Adipose tissue (tissue), 3 donors: ENCODE data around the gene BHLHE41. TPM values are rescaled to one million over a fixed set of nuclear protein-coding genes. Genes with fewer than 3 reads are reported as not detected.

Source experiments
- H3K27ac ChIP-seq: one replicate; pipeline ENCODE4 v1.5.1; 2013; ENCODE audit warnings: low read depth, low read length
- WGBS, 3 donors: extraction: QIAGEN DNeasy Blood & Tissue Kit; methylation state at CpG; one replicate each; pipeline ENCODE4 v1.1.7; 2013; 5-methylcytosine and 5-hydroxymethylcytosine counted together
- polyA plus RNA-seq, 3 donors: library from polyadenylated mRNA; stranded (reverse); fragments of 200-250 nt; gene quantifications; one replicate each; pipeline ENCODE4 v1.2.3, GENCODE V29; 2013
- donor health status: healthy with polysubstance abuse.
- donor health status: Bipolar disorder and iron deficiency.
- donor health status: healthy.

Gene BHLHE41
- polyA plus RNA-seq: 10 to 100 TPM in 1 of 3 donors, 1 to 10 TPM in 2; 3.6 to 23.2 (median 4.8) TPM

DNA sequence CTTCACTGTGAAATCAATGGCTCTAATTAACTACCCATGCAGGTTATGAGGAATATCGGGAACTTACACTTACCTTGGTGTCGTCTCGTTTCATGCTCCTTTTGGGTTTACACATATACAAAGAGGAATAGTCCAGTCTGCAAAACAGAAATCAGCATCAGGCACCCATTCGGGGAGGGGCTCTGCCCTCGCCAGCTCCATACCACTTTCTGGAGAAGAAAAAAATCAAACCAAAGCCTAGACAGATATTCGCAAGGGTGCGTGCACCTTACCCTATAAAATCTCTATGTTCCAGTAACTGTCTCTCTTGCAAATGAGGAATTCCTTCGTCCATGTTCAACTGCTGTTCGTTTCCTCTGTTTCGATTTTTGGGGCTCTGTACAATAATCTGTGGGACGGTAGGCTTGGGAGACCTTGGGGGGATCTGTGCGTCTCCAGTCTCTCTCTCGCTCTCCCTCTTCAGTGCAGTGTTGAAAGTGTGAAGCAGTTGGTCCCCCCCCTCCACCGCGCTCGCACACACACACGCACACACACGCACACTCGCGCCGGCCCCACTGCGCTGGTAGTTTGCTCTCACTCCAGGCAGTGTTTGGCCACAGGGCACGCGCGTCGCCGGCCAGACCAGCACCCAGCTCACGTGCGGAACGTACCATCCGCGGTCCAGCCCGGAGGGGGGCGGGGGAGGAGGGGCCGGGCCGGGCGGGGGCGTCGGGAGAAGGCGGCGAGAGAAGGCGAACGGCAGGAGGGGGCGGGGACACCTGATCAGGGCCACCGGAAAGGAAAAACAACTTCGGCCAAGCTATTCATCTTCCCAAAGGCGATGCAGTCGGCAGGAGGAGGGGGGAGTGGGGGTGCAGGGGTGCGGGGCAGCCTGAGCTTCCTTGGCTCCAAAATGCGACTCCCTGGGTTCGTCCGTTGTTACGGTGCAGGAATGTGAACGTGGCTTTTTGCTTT is at the start of gene BHLHE41:
BHLHE41 (minus strand) TSS at position 592 of the 954 bp plus-strand sequence; CDS start at position 334, 258 bp downstream.
- 1 to 2% (median 2%) methylated on average over 37 to 53 of the region's 54 CpGs for WGBS, 3 donors
- H3K27ac ChIP-seq: no peak within 1 kb of the TSS

DNA sequence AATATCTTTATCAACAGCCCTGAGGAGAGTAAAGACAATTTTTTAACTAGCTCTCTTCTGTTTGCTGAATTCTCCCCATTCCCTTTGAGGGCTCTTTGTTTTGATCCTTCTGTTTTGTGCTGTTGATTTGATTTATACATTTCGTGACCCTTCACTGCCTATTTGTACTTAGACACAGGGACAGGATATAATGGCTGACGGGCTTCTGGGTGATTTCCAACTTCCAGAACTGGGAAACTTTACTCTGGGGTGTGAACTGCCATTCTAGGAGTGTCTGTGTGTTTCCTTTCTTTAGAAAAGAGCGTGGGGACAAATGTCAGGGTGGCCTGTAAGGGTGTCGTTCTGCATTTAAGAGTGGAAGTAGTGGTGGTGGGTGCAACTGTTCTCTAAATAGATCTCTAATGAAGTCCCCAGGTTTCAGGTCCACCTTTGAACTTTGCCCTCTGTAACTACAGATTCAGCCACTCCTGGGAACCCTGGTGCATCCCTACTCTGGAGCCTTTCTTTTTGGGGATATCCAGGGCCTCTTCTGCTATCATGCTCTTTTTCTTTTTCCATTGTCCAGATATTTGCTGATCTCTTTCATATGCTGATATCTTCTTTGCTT is 48.2 kb upstream of the BHLHE41 start:
- 65 to 86% (median 76%) methylated on average over 4 of the region's 4 CpGs for WGBS, 3 donors
- H3K27ac ChIP-seq: no peak overlapping the region

DNA sequence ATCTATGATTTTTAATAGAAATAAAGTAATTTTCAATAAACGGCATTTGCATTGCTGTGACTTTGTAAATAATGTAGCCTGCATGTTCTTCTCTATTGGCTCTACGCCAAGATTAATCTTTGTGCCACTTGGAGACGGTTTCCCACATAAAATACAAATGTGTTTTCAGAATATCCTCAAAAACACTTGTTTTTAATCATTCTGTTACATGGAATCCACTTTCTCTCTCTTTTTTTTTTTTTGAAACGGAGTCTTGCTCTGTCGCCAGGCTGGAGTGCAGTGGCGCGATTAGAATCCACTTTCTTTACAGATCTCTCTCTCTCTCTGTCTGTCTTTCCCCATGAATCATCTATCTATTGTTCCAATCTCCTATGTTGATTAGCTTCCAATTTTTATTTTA is 47.7 kb upstream of the BHLHE41 start:
- WGBS, 3 donors: 84 to 87% (median 87%) methylated on average over 7 of the region's 7 CpGs
- no peak overlapping the region for H3K27ac ChIP-seq

DNA sequence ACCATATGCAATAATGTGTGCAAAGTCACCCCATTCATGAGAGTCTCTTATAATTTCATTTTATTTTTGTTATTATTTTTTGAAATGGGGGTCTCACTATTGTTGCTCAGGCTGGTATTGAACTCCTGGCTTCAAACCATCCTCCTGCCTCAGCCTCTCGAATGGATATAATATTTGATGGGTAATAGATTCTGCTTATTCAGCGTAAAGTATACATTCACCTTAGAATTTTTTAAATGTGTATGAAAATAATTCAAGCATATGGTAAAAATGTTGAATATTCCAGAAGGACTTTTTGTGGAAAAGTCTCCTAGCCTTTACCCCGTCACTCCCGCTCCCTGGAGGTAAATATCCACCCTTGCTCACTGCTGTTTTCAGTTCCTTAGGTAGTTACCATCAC is 47.2 kb upstream of the BHLHE41 start:
- 91 to 96% (median 92%) methylated on average over 4 of the region's 4 CpGs for WGBS, 3 donors

DNA sequence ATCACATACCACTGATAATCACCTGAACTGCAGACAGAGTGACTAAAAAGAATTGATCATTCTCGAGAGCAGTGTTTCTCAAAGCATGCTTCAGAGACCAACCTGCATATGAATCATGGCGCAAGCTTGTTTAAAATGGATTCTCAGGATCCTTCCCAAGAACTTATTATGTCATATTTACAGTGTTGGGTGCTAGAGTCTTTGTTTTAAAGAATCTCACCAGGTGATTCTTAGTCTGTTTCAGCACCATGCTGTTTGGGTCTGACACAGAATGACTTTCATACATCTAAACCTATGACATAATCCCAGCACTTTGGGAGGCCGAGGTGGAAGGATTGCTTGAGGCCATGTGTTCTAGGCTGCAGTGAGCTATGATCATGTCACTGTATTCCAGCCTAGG is 39.3 kb upstream of the BHLHE41 start:
- no peak overlapping the region for H3K27ac ChIP-seq
- 49 to 74% (median 56%) methylated on average over 3 of the region's 3 CpGs for WGBS, 3 donors

More for the DNA sequence above, 47.2 kb upstream of the BHLHE41 start:
- no peak overlapping the region for H3K27ac ChIP-seq

DNA sequence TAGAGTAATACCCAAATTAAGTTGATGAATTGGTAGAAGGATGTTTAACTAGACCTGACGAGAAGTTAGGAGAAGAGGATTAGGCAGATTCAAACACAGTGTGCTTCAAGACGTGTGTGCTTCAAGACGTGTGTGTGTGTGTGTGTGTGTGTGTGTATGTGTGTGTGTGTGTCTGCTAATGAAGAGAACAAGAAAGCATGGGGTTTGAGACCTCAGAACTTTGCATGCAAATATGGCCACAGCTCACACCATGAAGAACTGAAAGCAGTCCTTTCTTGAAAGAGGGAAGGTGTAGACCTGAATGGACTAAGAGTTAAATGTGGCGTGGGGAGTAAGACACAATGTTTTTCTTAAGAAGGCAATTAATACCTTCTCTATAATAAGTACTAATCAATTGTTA is 38.1 kb upstream of the BHLHE41 start:
- 78 to 85% (median 82%) methylated on average over 4 of the region's 4 CpGs for WGBS, 3 donors
- no peak overlapping the region for H3K27ac ChIP-seq

DNA sequence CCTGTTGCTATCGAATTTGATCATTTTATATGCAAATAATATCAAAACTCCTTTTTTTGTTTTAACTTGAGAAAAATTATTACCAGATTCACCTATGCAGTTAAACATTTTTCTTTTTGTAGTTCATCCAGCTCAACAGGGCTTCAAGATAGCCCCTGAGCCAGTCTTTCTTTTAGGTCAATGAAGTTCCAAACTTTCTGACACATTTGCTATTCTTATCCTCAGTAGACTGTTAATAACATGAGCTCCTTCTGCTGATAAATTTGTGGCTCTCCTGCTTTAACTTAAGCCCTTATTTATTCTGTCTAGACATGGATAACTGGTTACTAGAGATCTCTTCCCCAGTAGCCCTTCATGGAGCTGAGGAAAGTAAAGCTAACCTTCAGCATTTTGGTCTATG is 37.3 kb upstream of the BHLHE41 start:
- 79 to 88% (median 81%) methylated on average over 1 of the region's 1 CpG for WGBS, 3 donors
- H3K27ac ChIP-seq: no peak overlapping the region

DNA sequence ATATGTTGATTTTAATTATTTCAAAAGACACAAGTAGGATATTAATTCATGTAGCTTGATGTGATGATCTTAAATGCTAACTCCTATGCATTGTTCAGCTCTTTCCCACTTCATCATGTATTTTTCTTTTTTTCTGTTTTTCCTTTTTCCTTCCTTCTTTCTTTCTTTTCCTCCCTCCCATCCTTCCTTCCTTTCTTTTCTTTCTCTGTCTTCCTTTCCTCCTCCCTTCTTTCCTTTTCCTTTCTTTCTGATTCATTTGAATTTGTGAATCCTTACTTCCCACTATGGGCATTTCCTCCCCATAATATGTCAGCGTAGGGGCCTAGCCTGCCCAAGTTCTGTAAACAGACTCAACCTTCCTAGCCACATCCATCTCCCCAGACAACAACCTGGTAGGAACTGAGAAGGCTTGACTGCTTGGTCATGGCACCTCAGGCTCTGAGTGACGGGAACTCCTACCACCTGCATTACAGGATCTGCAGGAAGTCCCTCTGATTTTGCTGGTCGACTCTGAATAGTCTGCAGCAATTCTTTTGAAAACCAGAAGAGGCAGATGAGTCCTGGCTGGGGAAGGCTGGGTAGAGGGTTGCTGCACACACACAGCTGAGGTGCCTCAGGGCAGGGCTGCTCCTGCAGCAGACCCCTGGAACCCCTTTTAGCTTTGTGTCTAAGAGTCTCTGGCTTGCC is 33.4 kb upstream of the BHLHE41 start:
- WGBS, 3 donors: 66 to 73% (median 68%) methylated on average over 3 of the region's 3 CpGs

DNA sequence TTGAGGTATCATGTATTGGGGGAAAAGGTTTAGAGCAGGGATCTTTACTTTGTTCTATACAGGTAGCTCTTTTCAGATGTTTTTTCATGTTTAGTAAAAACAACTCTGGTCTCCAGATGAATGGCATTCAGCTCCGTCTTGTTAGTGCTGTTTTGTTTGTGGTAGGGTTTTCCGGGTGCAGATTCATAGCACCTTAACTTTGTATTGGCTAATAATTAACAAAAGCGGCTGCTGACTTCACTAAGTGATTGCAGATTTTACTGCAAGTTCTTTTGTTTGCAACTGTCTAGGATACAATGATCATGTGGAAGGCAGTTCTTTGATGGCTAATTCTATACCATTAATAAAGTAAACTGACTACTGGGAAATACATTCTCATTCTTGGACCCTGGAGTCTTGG is 32.2 kb upstream of the BHLHE41 start:
- WGBS, 3 donors: 18 to 61% (median 60%) methylated on average over 3 of the region's 3 CpGs
- no peak overlapping the region for H3K27ac ChIP-seq

More for the DNA sequence above, 33.4 kb upstream of the BHLHE41 start:
- no peak overlapping the region for H3K27ac ChIP-seq

DNA sequence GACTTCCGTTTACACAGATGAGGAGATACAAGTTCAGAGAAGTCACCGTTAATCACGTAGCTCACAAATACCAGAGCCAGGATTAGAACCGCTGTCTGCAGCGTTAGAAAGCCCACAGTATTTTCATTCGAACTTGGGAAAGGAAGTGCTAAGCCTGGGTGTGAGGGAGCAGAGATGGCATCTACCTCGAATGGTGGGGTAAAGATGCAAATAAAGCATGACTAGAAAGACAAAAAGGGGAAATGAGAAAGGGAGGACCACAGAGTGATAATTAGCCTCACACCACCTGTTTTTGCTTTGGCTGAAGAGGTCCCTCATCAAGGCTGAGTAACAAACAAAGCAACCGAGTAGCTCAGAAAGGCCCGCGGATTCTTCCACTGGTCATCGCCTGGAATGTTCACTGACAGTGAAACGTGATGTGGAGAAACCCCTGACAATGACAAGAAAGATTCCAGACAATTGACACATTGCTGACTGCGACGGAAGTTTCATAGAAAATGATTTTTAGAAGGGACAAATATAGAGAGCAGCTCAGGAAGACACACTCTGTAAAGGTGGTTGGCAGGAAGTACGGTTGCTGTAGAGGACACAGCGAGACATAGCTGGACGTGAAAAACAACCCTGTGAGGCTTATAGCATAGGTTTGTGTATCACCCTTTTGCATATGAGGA is 31.5 kb upstream of the BHLHE41 start:
- no peak overlapping the region for H3K27ac ChIP-seq
- 70 to 81% (median 75%) methylated on average over 17 of the region's 17 CpGs for WGBS, 3 donors

DNA sequence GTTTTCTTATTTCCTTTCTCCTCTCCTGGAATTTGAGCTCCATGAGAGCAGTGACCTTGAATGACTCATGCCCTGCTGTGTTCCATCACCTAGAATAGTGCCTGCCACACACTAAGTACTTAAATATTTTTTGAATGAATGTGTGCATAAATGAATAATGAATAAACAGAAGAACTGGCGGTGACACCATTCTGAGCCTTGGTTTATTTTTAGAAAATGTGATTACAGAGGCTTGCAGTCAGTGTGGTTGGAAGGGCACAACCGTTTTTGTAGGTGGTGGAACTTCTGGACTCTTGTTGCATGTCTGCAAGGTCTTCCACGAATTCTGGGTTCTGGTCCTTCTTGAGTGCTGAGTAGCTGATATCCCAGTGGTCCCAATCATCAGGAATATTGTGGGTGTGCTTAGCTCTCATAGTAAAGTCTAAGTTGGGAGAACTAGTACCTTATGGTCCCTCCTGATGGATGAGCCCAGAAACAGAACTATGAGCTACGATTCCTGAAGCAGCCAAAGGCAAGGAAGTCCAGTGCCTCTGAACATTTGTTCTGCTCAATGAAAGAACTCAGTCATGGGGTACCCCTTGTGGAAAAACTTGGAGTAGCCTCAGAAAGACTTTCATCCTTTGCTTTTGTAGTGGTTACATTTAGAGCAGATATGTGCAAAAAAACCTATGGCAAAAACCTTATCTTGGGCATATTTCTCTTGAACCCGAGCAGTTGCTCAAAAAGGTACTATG is 28.8 kb upstream of the BHLHE41 start:
- H3K27ac ChIP-seq: no peak overlapping the region
- 33 to 75% (median 70%) methylated on average over 5 of the region's 5 CpGs for WGBS, 3 donors

DNA sequence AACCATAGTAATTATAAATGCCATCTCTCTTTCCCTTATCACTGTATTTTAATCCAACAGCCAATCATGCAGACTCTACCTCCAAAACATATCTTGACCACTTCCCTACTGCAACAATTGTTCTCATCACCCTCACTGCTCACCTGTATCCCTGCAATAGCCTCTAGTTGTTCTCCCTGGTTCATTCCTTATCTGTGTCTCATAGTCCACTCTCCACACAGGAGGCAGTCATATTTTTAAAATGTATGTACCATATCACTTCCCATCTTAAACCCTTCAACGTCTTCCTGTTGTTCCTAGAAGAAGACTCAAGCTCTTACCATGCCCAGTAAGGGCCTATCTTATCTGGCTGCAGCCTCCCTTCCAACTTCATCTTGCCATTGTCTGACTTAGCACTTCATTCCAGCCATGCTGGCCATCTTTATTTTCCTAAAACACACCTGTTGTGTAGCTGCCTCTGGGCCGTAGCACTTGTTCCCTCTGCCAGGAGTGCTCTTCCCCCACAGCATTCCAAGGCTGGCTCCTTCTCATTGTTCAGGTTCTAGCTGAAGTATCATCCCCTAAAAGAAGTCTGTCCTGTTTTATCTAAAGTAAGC is 27.8 kb upstream of the BHLHE41 start:
- WGBS, 3 donors: 71 to 80% (median 80%) methylated on average over 2 of the region's 2 CpGs
- H3K27ac ChIP-seq: no peak overlapping the region

DNA sequence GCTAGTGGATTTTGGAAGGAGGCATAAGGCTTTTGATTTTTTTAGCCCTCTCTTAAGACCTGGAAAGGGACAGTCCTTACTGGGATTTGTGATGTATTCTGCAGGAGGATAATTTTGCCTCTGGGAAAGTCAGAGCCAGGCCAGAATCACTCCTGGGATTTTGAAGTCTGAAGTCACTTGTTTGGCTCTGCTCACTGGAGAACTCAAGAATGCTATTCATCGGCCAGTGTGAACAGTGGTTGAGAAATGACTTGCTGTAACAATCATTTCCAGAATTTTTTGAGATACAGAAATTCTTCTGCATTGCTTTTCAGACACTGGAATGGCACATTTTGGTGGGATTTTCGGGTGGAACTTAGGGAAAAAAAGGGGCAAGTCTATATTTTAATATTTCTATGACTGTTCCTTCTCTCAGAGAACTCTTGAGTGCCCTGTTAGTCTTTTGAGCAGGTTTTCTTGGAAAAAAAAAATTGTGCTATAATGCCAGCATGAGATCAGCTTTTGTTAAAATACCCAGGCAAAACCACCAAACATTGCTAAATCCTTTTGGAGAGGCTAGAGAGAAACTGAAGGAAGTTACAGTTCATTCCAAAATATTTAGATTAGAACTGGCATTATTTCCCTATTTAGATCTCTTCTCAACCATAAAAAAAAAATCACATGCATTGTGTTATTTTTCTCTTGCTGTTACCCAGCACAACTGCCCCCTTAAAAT is 26.1 kb upstream of the BHLHE41 start:
- WGBS, 3 donors: 29 to 56% (median 40%) methylated on average over 2 of the region's 2 CpGs
- no peak overlapping the region for H3K27ac ChIP-seq

DNA sequence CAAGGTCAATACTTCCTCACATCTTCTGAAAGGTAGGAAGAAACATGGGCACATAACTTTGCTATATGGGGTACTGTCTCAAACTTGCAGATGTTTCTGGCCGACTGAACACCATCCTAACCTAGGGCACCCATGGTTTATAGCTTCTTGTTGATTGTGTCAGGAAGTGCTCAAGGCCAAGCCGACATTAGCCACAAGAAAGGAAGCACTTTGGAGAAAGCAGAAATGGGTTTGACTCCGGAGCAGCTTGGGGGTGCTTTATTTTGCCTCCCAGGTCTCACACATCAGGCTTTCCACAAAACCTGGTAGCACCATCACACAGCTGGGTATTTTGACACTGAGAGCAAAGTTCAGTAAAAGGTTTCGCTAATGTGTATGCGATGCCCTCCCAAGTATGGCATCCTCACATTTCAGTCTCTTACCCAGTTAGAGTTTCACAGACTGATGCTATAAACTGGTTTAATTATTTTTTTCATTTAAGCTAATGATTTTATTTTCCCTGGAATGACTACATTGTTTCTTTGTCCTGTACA is 25.2 kb upstream of the BHLHE41 start:
- H3K27ac ChIP-seq: no peak overlapping the region
- 53 to 57% (median 56%) methylated on average over 5 of the region's 5 CpGs for WGBS, 3 donors

DNA sequence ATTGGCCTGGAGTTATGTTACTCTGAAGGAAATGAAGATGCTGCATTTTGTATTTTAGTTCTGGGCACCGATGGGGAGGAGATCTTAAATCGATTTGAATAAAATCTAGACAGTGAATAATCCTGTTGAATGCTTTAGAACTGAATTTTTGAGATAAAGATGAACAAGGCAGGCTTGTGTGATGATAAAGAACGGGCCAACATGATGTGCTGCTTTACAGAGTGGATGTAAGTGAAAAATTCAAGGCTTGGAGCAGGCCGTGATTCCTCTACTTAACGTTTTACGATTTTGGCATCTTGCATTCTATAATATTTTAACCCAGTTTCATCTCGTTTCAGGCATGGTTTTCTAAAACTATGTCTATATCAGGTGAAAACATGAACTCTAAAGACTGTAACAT is 23.5 kb upstream of the BHLHE41 start:
- WGBS, 3 donors: 77 to 83% (median 80%) methylated on average over 7 of the region's 7 CpGs
- no peak overlapping the region for H3K27ac ChIP-seq

DNA sequence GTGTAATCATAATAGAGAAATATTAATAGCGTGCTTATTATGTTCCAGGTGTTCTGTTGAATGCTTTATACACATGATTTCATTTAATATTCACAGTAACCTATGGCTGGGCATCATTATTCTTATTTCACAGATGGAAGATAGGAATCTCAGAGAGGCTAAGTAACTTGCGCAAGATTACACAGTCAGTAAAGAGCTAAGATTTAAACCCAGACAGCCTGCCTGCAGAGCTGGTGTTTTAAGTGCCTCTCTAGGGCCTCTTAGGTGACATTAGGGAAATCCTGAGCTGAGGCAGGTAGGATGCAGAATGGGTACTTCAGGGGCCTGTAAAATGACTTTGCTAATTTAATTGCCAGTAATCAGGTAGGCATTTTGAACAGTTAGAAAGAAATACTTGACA is 18.5 kb upstream of the BHLHE41 start:
- WGBS, 3 donors: 49 to 50% (median 49%) methylated on average over 2 of the region's 2 CpGs
- no peak overlapping the region for H3K27ac ChIP-seq

DNA sequence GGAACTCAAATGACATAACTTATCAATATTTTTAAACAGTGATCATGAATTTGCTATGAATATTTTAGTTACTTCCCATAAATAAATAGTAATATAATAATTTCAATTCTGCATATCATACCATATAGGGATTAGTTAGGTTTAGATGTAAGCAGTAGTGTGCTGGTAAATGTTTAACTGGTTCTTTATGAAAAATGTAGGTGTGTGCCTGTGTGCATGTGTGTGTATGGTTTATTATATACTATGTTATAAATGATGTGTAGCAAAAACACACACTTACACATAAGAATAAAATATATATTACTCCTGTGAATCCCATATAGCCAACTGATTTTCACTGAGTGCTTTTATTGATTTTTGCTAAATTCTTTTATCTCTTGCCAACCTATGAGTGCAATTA is 14.0 kb upstream of the BHLHE41 start:
- no peak overlapping the region for H3K27ac ChIP-seq
